Calu3 (cell line): ENCODE measurements around the gene DOCK3. TPM values are rescaled to one million over a fixed set of nuclear protein-coding genes. Genes with fewer than 3 reads are reported as not detected.

Experiments used
- BruUV-seq: library from RNA; stranded (reverse); fragments of 400-500 nt; replicated peaks from 2 replicates; lab custom pipeline; 2021; lab: Mats Ljungman, UMichigan
- CTCF ChIA-PET: fragments of 300-600 bp; sonication (Branson Sonifier 250); formaldehyde crosslinking; loops from one replicate; lab custom pipeline; 2022; ENCODE audit warnings: antibody characterized with exemption; lab: Charles Lee
- DNase-seq: peaks from one replicate; pipeline ENCODE4 v3.0.0; 2022
- H3K27ac Mint-ChIP-seq: one replicate; pipeline ENCODE4 v1.8.0; 2022; ENCODE audit warnings: mixed read lengths; ENCODE audit not compliant: unreplicated experiment
- H3K27me3 Mint-ChIP-seq: one replicate; pipeline ENCODE4 v1.8.0; 2022; ENCODE audit warnings: mixed read lengths; ENCODE audit not compliant: unreplicated experiment
- H3K36me3 Mint-ChIP-seq: one replicate; pipeline ENCODE4 v1.8.0; 2022; ENCODE audit warnings: mild to moderate bottlenecking, moderate library complexity, mixed read lengths; ENCODE audit not compliant: insufficient read depth, unreplicated experiment
- H3K4me1 Mint-ChIP-seq: one replicate; pipeline ENCODE4 v1.8.0; 2022; ENCODE audit warnings: mild to moderate bottlenecking, low read depth, mixed read lengths; ENCODE audit not compliant: unreplicated experiment
- H3K4me3 Mint-ChIP-seq: one replicate; pipeline ENCODE4 v1.8.0; 2022; ENCODE audit warnings: mild to moderate bottlenecking, low read depth, moderate library complexity, mixed read lengths; ENCODE audit not compliant: unreplicated experiment
- H3K9me3 Mint-ChIP-seq: one replicate; pipeline ENCODE4 v1.8.0; 2022; ENCODE audit warnings: low read depth, mixed read lengths; ENCODE audit not compliant: unreplicated experiment
- CTCF ChIP-seq: fragments of 200-600 bp; IDR thresholded peaks from one replicate; pipeline ENCODE4 v1.8.0; 2022; ENCODE audit warnings: antibody characterized with exemption; ENCODE audit not compliant: unreplicated experiment
- intact Hi-C: fragments of 100-400 bp; cut with micrococcal nuclease; formaldehyde crosslinking; loops from one replicate; pipeline ENCODE4 v1.10.0; 2022; ENCODE audit not compliant: unreplicated experiment
- total RNA-seq: library from RNA; stranded (reverse); gene quantifications from 2 replicates; pipeline ENCODE4 v1.2.3, GENCODE V29; 2022

DOCK3 gene
- total RNA-seq, 1 experiment from 2014 or later: 0.19 TPM

GRCh38 chr3:51268132-51268531 lies 593.4 kb downstream of the DOCK3 start:
- no peaks in the 10 kb centered on the region for H3K4me1 Mint-ChIP-seq
- no peak for DNase-seq
- intact Hi-C loops: no loop called here
- no peak for TF ChIP-seq CTCF
- no TSS peak for BruUV-seq
- CTCF ChIA-PET: no interaction called here
- H3K4me3 Mint-ChIP-seq: no peak overlapping the region
- no peak overlapping the region for H3K27ac Mint-ChIP-seq
- H3K9me3 Mint-ChIP-seq: no peaks in the 10 kb centered on the region
- no peaks in the 10 kb centered on the region for H3K36me3 Mint-ChIP-seq
- peaks cover 35% of the 10 kb centered on the region for H3K27me3 Mint-ChIP-seq

GRCh38 chr3:51269466-51269865 lies 594.7 kb downstream of the DOCK3 start:
- Mint-ChIP-seq H3K36me3 (no peaks in the 10 kb centered on the region), H3K4me1 (no peaks in the 10 kb centered on the region), H3K27me3 (peaks cover 32% of the 10 kb centered on the region), H3K4me3 (no peak overlapping the region), H3K9me3 (no peaks in the 10 kb centered on the region), H3K27ac (no peak overlapping the region)
- no TSS peak for BruUV-seq
- DNase-seq: no peak
- no peak for TF ChIP-seq CTCF
- intact Hi-C loops: loop anchor here (1.0 kb wide), 1 partner anchor 103 kb away; no protein-coding TSS in a partner anchor
- CTCF ChIA-PET: no interaction called here

- no peak overlapping the region for H3K4me3 Mint-ChIP-seq
- no peak overlapping the region for H3K27ac Mint-ChIP-seq
- intact Hi-C loops: no loop called here
- CTCF ChIA-PET: no interaction called here
- H3K27me3 Mint-ChIP-seq: peaks cover 32% of the 10 kb centered on the region
- DNase-seq: no peak
- no TSS peak for BruUV-seq
- H3K9me3 Mint-ChIP-seq: no peaks in the 10 kb centered on the region
- no peaks in the 10 kb centered on the region for H3K36me3 Mint-ChIP-seq
- no peak for TF ChIP-seq CTCF
- H3K4me1 Mint-ChIP-seq: no peaks in the 10 kb centered on the region
These were observed 595.8 kb downstream of the DOCK3 start for GRCh38 chr3:51270559-51270958.

- no TSS peak for BruUV-seq
- no peak for TF ChIP-seq CTCF
- H3K4me3 Mint-ChIP-seq: no peak overlapping the region
- no peaks in the 10 kb centered on the region for H3K9me3 Mint-ChIP-seq
- no peak for DNase-seq
- peaks cover 32% of the 10 kb centered on the region for H3K27me3 Mint-ChIP-seq
- H3K36me3 Mint-ChIP-seq: no peaks in the 10 kb centered on the region
- intact Hi-C loops: no loop called here
- no peak overlapping the region for H3K27ac Mint-ChIP-seq
- CTCF ChIA-PET: interaction anchor here (1.0 kb wide), 1 partner anchor 118 kb away, joined by 5 read pairs; no protein-coding TSS in a partner anchor
- H3K4me1 Mint-ChIP-seq: no peaks in the 10 kb centered on the region
These were observed 596.4 kb downstream of the DOCK3 start for GRCh38 chr3:51271172-51271571.
